NCI-H2227 (cell line): Measurements from ENCODE around the gene TMEM42.

Source experiments
- DNase-seq: peaks from one replicate; lab custom pipeline; 2025; ENCODE audit not compliant: unreplicated experiment; lab: John Stamatoyannopoulos, UW

The TMEM42 gene

GRCh38 chr3:44906997-44907396, 45.3 kb downstream of the TMEM42 start:
- no peak for DNase-seq

GRCh38 chr3:44907612-44908011, 45.9 kb downstream of the TMEM42 start:
- DNase-seq, result no peak

GRCh38 chr3:44909063-44909462, 47.4 kb downstream of the TMEM42 start:
- no peak for DNase-seq

GRCh38 chr3:44910693-44911092, 49.0 kb downstream of the TMEM42 start:
- DNase-seq, result no peak

GRCh38 chr3:44913868-44914468, 52.3 kb downstream of the TMEM42 start:
- peak; percentile 37 for DNase-seq

GRCh38 chr3:44914936-44915335, 53.2 kb downstream of the TMEM42 start:
- no peak for DNase-seq
